Measurements from ENCODE around the gene KCNQ1OT1.

KCNQ1OT1 gene

DNA sequence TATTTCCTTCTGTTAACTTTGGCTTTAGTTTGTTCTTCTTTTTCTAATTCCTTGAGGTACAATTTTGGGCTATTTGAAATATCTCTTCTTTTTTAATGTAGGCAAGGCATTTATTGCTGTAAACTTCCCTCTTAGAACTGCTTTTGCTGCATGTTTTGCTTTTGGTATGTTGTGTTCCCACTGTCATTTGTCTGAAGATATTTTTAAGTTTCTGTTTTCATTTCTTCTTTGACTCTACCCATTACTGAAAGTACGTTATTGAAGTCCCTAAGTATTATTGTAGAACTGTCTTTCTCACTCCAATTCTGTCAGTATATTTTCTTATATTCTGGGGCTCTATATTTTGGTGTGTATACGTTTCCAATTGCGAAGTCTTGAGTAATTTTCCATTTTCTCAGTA, 77.9 kb downstream of the KCNQ1OT1 start:
- no peak for DNase-seq (ENCODE audit: low read depth)
- no peak overlapping the region for H3K4me3 ChIP-seq (ENCODE audit: low read depth, low read length)
- TF ChIP-seq, protein P1, sequence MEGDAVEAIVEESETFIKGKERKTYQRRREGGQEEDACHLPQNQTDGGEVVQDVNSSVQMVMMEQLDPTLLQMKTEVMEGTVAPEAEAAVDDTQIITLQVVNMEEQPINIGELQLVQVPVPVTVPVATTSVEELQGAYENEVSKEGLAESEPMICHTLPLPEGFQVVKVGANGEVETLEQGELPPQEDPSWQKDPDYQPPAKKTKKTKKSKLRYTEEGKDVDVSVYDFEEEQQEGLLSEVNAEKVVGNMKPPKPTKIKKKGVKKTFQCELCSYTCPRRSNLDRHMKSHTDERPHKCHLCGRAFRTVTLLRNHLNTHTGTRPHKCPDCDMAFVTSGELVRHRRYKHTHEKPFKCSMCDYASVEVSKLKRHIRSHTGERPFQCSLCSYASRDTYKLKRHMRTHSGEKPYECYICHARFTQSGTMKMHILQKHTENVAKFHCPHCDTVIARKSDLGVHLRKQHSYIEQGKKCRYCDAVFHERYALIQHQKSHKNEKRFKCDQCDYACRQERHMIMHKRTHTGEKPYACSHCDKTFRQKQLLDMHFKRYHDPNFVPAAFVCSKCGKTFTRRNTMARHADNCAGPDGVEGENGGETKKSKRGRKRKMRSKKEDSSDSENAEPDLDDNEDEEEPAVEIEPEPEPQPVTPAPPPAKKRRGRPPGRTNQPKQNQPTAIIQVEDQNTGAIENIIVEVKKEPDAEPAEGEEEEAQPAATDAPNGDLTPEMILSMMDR (IDR thresholded peaks at IDR 0.05; ENCODE audit: control insufficient read depth, extremely low read depth, insufficient read depth), result no peak

- H3K4me3 ChIP-seq (ENCODE audit: low read depth, low read length), result no peak overlapping the region
- DNase-seq (ENCODE audit: low read depth), result peak; percentile 67
- TF ChIP-seq, protein P1 (IDR thresholded peaks at IDR 0.05; ENCODE audit: control insufficient read depth, extremely low read depth, insufficient read depth), result peak; percentile 30; the same call in 1 of the 2 replicates
Measured at GRCh38 chr11:2612884-2613571, 86.8 kb downstream of the KCNQ1OT1 start.

GRCh38 chr11:2609345-2609744, 90.4 kb downstream of the KCNQ1OT1 start:
- DNase-seq (ENCODE audit: low read depth), result no peak
- no peak overlapping the region for H3K4me3 ChIP-seq (ENCODE audit: low read depth, low read length)
- TF ChIP-seq, protein P1 (IDR thresholded peaks at IDR 0.05; ENCODE audit: control insufficient read depth, extremely low read depth, insufficient read depth), result no peak

- no peak overlapping the region for H3K4me3 ChIP-seq (ENCODE audit: low read depth, low read length)
- DNase-seq (ENCODE audit: low read depth), result no peak
- TF ChIP-seq, protein P1 (IDR thresholded peaks at IDR 0.05; ENCODE audit: control insufficient read depth, extremely low read depth, insufficient read depth), result no peak
Measured at GRCh38 chr11:2599561-2600189, 100.1 kb downstream of the KCNQ1OT1 start.

DNA sequence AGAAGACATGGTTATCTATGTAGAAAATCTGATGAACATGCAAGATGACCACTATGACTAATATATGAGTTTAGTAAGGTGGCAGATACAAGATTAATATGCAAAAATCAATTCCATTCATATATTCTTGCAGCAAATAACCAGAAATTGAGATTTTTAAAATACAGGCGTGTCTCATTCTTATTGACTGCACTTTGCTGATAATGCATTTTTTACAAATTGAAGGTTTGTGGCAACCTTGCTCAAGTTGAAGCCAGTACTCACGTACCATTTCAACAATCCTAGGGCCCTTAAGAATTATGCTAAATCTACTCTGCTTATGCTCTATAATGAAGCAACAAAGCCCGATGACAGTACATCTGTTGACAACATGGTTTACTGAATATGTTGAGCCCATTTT, 104.6 kb downstream of the KCNQ1OT1 start:
- TF ChIP-seq, protein P1 (IDR thresholded peaks at IDR 0.05; ENCODE audit: control insufficient read depth, extremely low read depth, insufficient read depth), result no peak
- H3K4me3 ChIP-seq (ENCODE audit: low read depth, low read length), result no peak overlapping the region
- DNase-seq (ENCODE audit: low read depth), result no peak

- TF ChIP-seq, protein P1 (IDR thresholded peaks at IDR 0.05; ENCODE audit: control insufficient read depth, extremely low read depth, insufficient read depth), result no peak
Measured at GRCh38 chr11:2594267-2594666, 105.5 kb downstream of the KCNQ1OT1 start.

More at GRCh38 chr11:2594267-2594666, 105.5 kb downstream of the KCNQ1OT1 start:
- DNase-seq (ENCODE audit: low read depth), result no peak
- H3K4me3 ChIP-seq (ENCODE audit: low read depth, low read length), result no peak overlapping the region

Measured in LNCaP clone FGC (cell line).